ENCODE data around the gene ANKAR. TPM values are rescaled to one million over a fixed set of nuclear protein-coding genes. Genes with fewer than 3 reads are reported as not detected.

The ANKAR gene, protein sequence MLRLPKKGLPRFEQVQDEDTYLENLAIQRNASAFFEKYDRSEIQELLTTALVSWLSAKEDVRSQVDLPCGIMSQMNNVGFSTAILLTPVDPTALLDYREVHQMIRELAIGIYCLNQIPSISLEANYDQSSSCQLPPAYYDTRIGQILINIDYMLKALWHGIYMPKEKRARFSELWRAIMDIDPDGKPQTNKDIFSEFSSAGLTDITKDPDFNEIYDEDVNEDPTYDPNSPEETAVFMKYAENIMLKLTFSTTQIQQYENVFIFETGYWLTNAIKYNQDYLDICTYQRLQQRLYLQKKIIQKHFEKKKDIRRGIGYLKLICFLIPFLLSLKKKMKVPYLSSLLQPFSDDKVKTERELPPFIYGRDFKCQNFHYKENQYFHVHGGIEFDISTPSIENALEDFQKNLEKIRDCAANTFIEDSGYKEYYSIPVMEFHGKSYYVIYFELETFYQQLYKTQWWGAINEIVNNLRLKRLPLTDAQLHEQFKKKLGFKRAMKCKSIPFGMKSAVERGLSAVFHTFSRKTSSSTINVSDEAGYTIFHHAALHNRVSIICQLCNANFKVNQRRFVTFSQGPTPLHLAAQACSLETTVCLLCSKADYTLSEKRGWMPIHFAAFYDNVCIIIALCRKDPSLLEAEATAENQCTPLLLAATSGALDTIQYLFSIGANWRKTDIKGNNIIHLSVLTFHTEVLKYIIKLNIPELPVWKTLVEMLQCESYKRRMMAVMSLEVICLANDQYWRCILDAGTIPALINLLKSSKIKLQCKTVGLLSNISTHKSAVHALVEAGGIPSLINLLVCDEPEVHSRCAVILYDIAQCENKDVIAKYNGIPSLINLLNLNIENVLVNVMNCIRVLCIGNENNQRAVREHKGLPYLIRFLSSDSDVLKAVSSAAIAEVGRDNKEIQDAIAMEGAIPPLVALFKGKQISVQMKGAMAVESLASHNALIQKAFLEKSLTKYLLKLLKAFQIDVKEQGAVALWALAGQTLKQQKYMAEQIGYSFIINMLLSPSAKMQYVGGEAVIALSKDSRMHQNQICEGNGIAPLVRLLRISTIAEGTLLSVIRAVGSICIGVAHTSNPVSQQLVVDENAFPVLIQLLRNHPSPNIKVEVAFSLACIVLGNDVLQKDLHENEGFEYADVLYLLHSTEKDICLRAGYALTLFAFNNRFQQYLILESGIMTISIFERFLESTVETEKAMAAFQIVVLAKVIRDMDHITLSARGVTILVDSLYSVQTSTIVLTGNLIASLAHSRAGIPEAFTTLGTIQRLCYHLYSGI (N-terminal part only)
- total RNA-seq (2021; ENCODE audit: unreplicated experiment) (0.84 TPM), Bru-seq, nascent RNA (percentile 32 among the genes with signal in this experiment), BruChase-seq, experiment 1, labeled RNA remaining after a 6-hour chase (percentile 43 among the genes with signal in this experiment), BruChase-seq, experiment 2, labeled RNA remaining after a 2-hour chase (percentile 45 among the genes with signal in this experiment)
- 0.04 and 0.39 TPM in 2 replicates for polyA plus RNA-seq (2012)
- long read RNA-seq = 0 reads

GRCh38 chr2:189674374-189675112, at the start of gene ANKAR:
Gene ANKAR, plus strand, starts transcription at chr2:189674670. Its CDS starts 1,821 bp downstream, at chr2:189676491.
- Histone ChIP-seq H3K36me3 (ENCODE audit: control insufficient read depth in 1 of 2, insufficient read depth in 2 of 2, low read length in 2 of 2) (peaks cover 10 to 12% of the 10 kb centered on the region in 2 experiments; a peak in 2 of 4 replicates), H3K9ac (ENCODE audit: low read length) (no peak within 1 kb of the TSS), H3K9me3 (ENCODE audit: control insufficient read depth in 1 of 2, insufficient read depth in 1 of 2, low read depth in 1 of 2, low read length in 2 of 2) (no peaks in the 10 kb centered on the region), H3K4me3 (replicated peaks in 1 of 2; ENCODE audit: low read depth in 1 of 2, low read length in 2 of 2) (no peak within 1 kb of the TSS), H3K4me2 (ENCODE audit: low read length) (no peak within 1 kb of the TSS), H3K79me2 (ENCODE audit: insufficient read depth, low read length) (no peaks in the 10 kb centered on the region), H4K20me1 (ENCODE audit: insufficient read depth) (no peaks in the 10 kb centered on the region), H2AFZ (ENCODE audit: low read depth, low read length, poor library complexity, severe bottlenecking) (no peak within 1 kb of the TSS), H3K9me2 (ENCODE audit: insufficient read depth) (peaks cover 2% of the 10 kb centered on the region; the same call in 1 of the 2 replicates), H3K27me3 (ENCODE audit: insufficient read depth, low read length) (no peaks in the 10 kb centered on the region), H3K27ac (ENCODE audit: low read depth, low read length) (no peak within 1 kb of the TSS), H3K4me1 (ENCODE audit: control insufficient read depth in 1 of 2, insufficient read depth in 2 of 2, low read length in 2 of 2) (no peaks in the 10 kb centered on the region)
- ATAC-seq = no peak
- no peak for DNase-seq (ENCODE audit: low read depth, low spot score)
- ChIA-PET RAD21 (ENCODE audit: low non-redundant PET in 1 of 2, low total read pairs in 2 of 2, uncharacterized antibody in 2 of 2, unreplicated experiment in 2 of 2) (no interaction called here), CTCF (no interaction called here), POLR2A (no interaction called here)
- BruUV-seq (replicated peaks) = no TSS peak
- intact Hi-C loops (cut with micrococcal nuclease) = no loop called here
- TF ChIP-seq ZBTB33 (IDR thresholded peaks at IDR 0.05; ENCODE audit: extremely low read depth, insufficient replicate concordance, low read length) = no peak
